IPS-20b (cell line): ENCODE results near the gene AGAP6.
"Not testable (repeated sequence)": the region's sequence is repeated elsewhere in the genome, so short reads cannot be mapped to it uniquely, and the experiment has no call there.

ENCODE experiments used
- H3K27ac ChIP-seq: one replicate; pipeline ENCODE4 v1.5.1; 2013; ENCODE audit warnings: low read length
- H3K27me3 ChIP-seq: 2 replicates; pipeline ENCODE4 v1.6.1; 2013; ENCODE audit warnings: mild to moderate bottlenecking, low read length, inconsistent platforms; ENCODE audit not compliant: insufficient read depth
- H3K36me3 ChIP-seq: 2 replicates; pipeline ENCODE4 v1.6.1; 2013; ENCODE audit warnings: low read depth, mild to moderate bottlenecking, inconsistent platforms, low read length, moderate library complexity; ENCODE audit not compliant: insufficient read depth
- H3K4me1 ChIP-seq: 2 replicates; pipeline ENCODE4 v1.6.1; 2013; ENCODE audit warnings: mild to moderate bottlenecking, control low read depth, inconsistent platforms, low read length, moderate library complexity; ENCODE audit not compliant: insufficient read depth
- H3K4me3 ChIP-seq: 2 replicates; pipeline ENCODE4 v1.5.1; 2013; ENCODE audit warnings: mild to moderate bottlenecking, low read length, inconsistent platforms
- H3K9ac ChIP-seq: 2 replicates; pipeline ENCODE4 v1.6.1; 2013; ENCODE audit warnings: low read depth, mild to moderate bottlenecking, inconsistent platforms, low read length, moderate library complexity
- H3K9me3 ChIP-seq: 2 replicates; pipeline ENCODE4 v1.6.1; 2013; ENCODE audit warnings: mild to moderate bottlenecking, low read depth, low read length, inconsistent platforms; ENCODE audit not compliant: insufficient read depth

Gene AGAP6

DNA sequence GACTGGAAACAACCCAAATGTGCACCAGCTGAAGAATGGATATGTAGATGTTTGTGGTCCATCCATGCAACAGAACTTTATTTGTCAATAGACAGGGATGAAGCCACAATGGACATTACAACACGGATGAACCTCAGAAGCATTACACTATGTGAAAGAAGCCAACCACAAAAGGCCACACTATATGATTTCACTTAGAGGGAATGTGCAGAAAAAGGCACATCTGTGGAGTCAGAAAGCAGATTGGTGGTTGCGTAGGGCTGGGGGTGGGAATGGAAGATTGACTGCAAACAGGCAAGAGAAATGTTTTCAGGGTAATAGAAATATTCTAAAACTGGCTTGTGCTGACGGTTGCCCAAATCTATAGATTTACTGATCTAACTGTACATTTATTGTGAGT lies 45.3 kb downstream of the AGAP6 start:
- Histone ChIP-seq H3K4me1 (no peaks in the 10 kb centered on the region), H3K9ac (no peak overlapping the region), H3K4me3 (no peak overlapping the region), H3K9me3 (no peaks in the 10 kb centered on the region), H3K36me3 (no peaks in the 10 kb centered on the region), H3K27ac (no peak overlapping the region), H3K27me3 (no peaks in the 10 kb centered on the region)

DNA sequence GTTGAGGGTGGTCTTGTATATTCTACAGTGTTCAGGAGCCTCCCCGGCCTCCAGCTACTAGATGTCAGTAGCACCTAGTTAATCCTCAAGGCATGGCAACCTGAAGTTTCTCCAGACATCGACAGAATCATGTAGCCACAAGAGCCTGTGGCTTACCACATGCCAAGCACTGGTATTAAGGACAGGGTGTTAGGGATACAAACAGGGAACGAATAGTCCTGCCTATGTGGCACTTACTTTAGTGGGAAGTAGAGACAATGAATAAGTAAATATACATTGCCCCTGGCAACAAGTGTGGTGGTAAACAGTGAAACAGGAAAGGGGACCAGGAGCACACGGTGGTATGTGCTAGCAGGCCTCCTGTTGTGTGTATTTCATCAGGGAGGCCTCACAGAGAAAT lies 47.1 kb downstream of the AGAP6 start:
- not testable (repeated sequence) for H3K36me3 ChIP-seq, H3K9ac ChIP-seq, H3K9me3 ChIP-seq, H3K27me3 ChIP-seq, H3K4me3 ChIP-seq, H3K27ac ChIP-seq, H3K4me1 ChIP-seq

DNA sequence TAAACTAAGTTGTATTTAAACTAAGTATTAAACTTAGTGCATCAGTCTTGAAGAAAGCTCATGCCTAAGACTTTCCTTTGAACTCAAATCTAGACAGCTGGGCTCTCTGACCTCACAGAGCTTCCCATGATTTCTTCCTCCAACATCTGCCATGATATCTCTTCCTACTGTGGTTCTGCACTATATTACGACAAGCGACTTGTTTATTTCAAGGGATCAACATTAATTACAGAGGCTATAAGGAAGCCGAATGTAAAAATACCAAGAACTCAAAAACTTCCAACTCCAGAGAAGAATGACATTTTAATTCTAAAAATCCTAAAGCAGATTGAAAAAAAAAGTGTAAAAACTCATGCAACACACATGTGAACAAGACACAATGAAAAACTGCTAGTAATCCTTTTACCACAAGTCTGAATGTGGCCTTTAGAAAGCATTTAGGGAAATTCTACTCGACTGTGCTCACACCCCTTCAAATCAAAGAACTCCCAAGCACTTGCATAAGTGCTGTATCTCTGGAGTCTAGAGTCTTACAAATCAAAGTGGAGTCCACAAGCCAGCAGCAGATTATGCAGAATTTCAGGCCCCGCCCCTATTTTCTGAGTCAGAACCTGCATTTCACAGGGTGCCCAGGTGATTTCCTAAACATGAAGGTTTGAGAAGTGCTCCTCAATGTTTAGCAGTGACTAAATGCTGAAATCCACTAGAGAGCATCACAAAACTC lies 56.9 kb downstream of the AGAP6 start:
- H3K27me3 ChIP-seq, result no peaks in the 10 kb centered on the region

DNA sequence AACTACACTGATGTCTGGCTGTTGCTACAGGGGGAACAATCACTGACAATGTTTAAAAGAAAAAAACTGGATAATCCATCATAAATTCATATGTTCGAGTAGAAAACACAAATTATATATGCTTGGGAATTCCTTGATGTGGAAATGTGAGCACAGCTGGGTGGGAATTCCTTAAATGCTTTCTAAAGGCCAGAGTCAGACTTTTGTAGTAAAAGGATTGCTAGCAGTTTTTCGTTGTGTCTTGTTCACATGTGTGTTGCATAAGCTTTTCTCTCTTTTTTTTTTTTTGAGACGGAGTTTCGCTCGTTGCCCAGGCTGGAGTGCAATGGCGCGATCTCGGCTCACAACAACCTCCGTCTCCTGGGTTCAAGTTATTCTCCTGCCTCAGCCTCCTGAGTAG lies 58.3 kb downstream of the AGAP6 start:
- H3K9ac ChIP-seq, H3K9me3 ChIP-seq, H3K4me1 ChIP-seq, H3K36me3 ChIP-seq, H3K4me3 ChIP-seq, H3K27me3 ChIP-seq, H3K27ac ChIP-seq: not testable (repeated sequence)

More for the DNA sequence above, 56.9 kb downstream of the AGAP6 start:
- H3K27ac ChIP-seq, result no peak overlapping the region
- H3K36me3 ChIP-seq, result no peaks in the 10 kb centered on the region
- H3K4me3 ChIP-seq, result no peak overlapping the region
- no peak overlapping the region for H3K9ac ChIP-seq
- no peaks in the 10 kb centered on the region for H3K4me1 ChIP-seq
- H3K9me3 ChIP-seq, result no peaks in the 10 kb centered on the region

DNA sequence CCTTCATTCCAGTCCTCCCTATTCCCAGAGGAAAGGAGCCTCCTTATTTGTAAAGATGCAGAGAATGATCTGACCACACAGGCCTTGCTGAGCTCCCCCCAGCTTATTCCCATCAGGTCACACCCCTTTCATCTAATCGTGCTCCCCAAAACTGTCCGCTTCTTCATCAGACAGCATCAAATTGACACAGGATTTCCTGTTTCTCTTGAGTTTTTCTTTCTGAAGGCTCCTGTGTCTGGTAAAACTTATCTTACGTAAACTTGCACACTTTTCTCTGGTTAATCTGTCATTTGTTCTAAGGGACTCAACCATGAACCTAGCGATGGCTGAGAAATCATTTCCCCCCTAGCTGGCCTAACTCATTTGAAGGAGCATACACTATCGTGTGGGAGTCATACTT lies 59.4 kb downstream of the AGAP6 start:
- not testable (repeated sequence) for H3K9ac ChIP-seq, H3K9me3 ChIP-seq, H3K36me3 ChIP-seq, H3K27ac ChIP-seq, H3K4me1 ChIP-seq, H3K4me3 ChIP-seq, H3K27me3 ChIP-seq

DNA sequence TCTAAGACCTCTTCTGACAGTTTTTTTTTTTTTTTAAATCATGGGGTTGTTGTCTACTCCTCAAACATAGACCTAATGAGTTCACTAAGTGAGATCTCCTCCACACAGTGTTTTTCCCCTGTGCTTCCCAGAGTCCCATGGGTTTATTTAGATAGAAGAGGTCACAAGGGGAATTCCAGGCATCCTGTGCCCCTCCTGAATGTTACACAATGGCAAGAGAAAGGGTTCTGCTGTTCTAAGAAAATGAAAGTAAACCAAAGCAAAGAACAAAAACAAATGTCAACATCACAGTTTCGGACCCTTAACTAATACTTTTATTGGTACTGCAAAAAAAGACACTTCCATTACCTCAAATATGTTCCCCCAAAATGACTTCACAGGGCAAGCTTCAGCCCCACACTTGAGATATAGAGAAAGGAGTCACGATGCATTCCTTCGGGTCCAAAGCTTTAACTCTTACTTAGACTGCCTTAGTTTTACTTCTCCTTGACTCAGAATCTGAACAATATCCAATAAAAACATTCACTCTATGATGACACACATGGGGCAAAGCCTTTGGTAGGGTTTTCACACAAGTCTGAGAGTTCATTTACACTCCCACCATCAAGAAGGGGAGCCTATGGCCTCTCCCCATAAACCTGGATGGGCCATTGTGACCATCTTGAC lies 63.9 kb downstream of the AGAP6 start:
- H3K27ac ChIP-seq, H3K4me1 ChIP-seq, H3K27me3 ChIP-seq, H3K9me3 ChIP-seq, H3K9ac ChIP-seq, H3K36me3 ChIP-seq, H3K4me3 ChIP-seq: not testable (repeated sequence)

DNA sequence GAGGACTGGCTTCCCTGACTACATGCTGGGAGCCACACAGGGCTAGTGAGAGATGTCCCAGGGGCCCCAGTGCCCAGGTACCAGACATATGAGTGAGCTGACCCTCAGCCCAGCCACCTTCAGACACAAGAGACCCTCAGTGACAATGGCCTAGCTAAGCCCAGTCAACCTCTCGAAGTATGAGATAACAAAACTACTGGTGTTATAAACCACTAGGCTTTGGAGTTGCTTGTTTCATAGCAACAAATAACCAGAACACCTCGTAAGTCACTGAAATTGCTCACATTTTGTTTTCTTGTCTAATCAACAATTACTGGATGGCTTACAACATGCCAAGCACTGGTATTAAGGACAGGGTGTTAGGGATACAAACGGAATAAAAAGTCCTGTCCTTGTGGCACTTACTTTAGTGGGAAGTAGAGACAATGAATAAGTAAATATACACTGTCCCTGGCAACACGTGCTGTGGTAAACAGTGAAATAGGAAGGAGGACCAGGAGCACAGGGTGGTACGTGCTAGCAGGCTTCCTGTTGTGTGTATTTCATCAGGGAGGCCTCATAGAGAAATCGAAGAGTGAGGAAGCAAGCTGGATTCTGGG lies 64.7 kb downstream of the AGAP6 start:
- H3K9me3 ChIP-seq, result not testable (repeated sequence)

DNA sequence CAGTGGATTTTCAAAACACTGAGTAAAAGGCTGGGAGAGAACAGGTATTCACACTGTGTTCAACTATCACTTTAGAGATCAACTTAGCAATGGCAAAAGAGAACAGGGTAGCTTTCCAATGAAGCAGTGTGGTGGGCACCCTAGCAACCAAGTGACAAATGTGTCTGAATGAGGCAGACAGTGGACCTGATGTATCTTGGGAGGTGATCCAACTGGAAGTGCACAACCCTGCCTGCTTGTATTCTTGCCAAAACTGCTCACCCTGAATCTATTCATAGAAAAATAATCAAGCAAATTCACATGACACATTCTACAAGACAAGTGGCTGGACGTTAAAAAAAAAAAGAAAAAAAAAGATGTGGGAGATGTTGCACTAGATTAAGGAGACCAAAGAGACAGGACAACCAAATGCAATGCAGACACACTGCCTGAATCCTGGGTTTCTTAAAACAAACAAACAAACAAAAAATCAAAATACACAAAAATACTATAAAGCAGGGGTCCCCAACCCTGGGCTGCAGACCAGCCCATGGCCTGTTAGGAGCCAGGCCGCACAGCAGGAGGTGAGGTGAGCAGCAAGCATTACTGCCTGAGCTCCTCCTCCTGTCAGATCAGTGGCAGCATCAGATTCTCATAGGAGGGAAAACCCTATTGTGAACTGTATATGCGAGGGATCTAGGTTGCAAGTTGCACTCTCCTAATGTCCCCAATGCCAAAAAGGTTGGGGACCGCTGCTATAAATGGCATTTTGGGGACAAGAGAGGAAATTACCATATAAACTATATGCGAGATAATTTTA lies 67.5 kb downstream of the AGAP6 start:
- not testable (repeated sequence) for H3K9ac ChIP-seq, H3K4me3 ChIP-seq, H3K4me1 ChIP-seq, H3K27me3 ChIP-seq, H3K36me3 ChIP-seq, H3K27ac ChIP-seq, H3K9me3 ChIP-seq

More for the DNA sequence above, 64.7 kb downstream of the AGAP6 start:
- not testable (repeated sequence) for H3K27me3 ChIP-seq, H3K4me3 ChIP-seq, H3K36me3 ChIP-seq, H3K9ac ChIP-seq, H3K4me1 ChIP-seq, H3K27ac ChIP-seq

DNA sequence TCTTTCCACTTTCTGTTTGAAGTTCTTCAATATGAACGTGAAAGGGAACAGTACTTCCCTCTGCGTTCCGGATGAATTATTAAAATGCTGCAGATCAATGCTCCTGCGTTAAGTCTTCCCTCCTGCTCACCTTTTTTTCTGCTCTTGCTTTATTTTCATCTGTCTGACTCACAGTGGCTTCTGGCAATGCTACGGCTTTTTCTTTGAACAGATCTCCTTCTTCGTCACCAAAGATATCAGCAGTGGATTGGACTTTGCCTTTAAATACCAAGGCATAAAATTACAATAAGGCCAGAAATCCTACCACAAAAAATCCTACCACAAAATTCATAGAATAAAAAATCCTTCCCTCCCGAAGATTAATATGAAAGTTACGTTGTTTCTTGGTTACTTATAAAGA lies 68.4 kb downstream of the AGAP6 start:
- H3K27ac ChIP-seq, H3K9ac ChIP-seq, H3K27me3 ChIP-seq, H3K9me3 ChIP-seq, H3K4me1 ChIP-seq, H3K4me3 ChIP-seq, H3K36me3 ChIP-seq: not testable (repeated sequence)

DNA sequence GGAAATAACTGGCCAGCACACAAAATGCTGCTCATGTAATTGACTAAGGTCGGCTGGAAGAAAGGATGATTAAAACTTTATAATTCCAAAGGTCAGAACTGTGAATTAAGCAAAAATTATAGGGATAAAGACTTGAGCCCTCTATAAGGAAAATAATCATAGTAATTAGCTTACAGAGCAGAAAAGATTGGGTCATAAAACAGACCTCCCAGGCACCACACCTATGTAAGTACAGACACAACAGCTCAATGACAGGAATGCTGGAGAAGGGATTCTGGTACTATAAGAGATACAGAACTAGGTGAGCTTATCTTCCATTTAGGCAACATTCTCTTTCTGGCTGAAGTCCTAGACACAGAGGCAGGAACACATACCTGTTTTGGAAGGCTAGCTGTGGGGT lies 70.5 kb downstream of the AGAP6 start:
- H3K4me1 ChIP-seq, H3K9ac ChIP-seq, H3K36me3 ChIP-seq, H3K27ac ChIP-seq, H3K27me3 ChIP-seq, H3K4me3 ChIP-seq, H3K9me3 ChIP-seq: not testable (repeated sequence)

DNA sequence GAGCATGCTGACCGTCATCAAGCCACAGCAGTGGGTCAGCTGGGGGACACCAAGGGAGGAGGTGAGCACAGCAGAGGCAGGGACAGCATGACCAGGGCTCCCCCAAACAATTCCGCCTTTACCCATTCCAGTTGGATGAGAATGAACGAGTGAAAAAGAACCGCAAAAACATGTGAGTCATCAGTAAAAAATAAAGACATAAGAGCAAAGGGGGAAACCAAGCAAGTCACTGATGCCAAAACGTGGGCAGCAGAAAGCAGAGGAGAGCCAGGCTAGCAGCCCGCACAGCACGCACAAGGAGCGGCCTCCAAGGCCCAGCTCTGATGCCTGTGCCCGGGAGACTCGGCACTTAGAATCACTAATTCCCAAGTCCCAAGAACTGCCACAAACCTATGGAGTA lies 71.7 kb downstream of the AGAP6 start:
- not testable (repeated sequence) for H3K27ac ChIP-seq, H3K4me3 ChIP-seq

More for the DNA sequence above, 71.7 kb downstream of the AGAP6 start:
- not testable (repeated sequence) for H3K27me3 ChIP-seq, H3K9ac ChIP-seq, H3K4me1 ChIP-seq, H3K9me3 ChIP-seq, H3K36me3 ChIP-seq
